K562 (cell line): ENCODE data around the gene SLC34A1.

Source experiments
- NR2C2 ChIP-seq, 2 experiments: fragments of 200-800 bp in 1 of 2; sonication (Bioruptor generic) in 1 of 2; sonication (generic) in 1 of 2; formaldehyde crosslinking in 1 of 2; IDR thresholded peaks; 2 replicates each; pipeline versions ENCODE4 v1.6.1 to v1.8.0; 2016 to 2022; ENCODE audit warnings: mild to moderate bottlenecking in 1 of 2, missing compliant biosample characterization in 1 of 2, missing genetic modification characterization in 1 of 2, missing genetic modification reagents in 1 of 2
- TF ChIP-seq, protein P1 (sequence below), 3 experiments: IDR thresholded peaks in 2 of 3; conservative IDR thresholded peaks in 1 of 3; 2 replicates each; pipeline ENCODE4 v1.5.1; 2011 to 2012; ENCODE audit warnings: low read length in 3 of 3, mild to moderate bottlenecking in 3 of 3, control low read depth in 2 of 3, improper control_type of control experiment in 1 of 3, inconsistent platforms in 1 of 3, low read depth in 1 of 3, mixed read lengths in 1 of 3, moderate library complexity in 1 of 3; ENCODE audit not compliant: insufficient read depth in 2 of 3

GRCh38 chr5:177430140-177430951 is 46.1 kb downstream of the SLC34A1 start:
- no peak for TF ChIP-seq NR2C2 (CRISPR knock-in tag; IDR thresholded peaks at IDR 0.05)
- no peak for TF ChIP-seq NR2C2 (tag; IDR thresholded peaks at IDR 0.05)
- TF ChIP-seq, protein P1, sequence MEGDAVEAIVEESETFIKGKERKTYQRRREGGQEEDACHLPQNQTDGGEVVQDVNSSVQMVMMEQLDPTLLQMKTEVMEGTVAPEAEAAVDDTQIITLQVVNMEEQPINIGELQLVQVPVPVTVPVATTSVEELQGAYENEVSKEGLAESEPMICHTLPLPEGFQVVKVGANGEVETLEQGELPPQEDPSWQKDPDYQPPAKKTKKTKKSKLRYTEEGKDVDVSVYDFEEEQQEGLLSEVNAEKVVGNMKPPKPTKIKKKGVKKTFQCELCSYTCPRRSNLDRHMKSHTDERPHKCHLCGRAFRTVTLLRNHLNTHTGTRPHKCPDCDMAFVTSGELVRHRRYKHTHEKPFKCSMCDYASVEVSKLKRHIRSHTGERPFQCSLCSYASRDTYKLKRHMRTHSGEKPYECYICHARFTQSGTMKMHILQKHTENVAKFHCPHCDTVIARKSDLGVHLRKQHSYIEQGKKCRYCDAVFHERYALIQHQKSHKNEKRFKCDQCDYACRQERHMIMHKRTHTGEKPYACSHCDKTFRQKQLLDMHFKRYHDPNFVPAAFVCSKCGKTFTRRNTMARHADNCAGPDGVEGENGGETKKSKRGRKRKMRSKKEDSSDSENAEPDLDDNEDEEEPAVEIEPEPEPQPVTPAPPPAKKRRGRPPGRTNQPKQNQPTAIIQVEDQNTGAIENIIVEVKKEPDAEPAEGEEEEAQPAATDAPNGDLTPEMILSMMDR (IDR thresholded peaks at IDR 0.05 in 2 of 3, conservative IDR thresholded peaks at IDR 0.05 in 1 of 3; ENCODE audit: insufficient read depth in 2 of 3, low read depth in 1 of 3, low read length in 3 of 3) = no peak
